Forelimb muscle (tissue), 1 donor: ENCODE measurements around the gene NEDD4L. TPM values are rescaled to one million over a fixed set of nuclear protein-coding genes. Genes with fewer than 3 reads are reported as not detected.

Source experiments
- DNase-seq: peaks from one replicate; pipeline ENCODE4 v3.0.0-alpha.2; 2013; ENCODE audit warnings: low read depth
- polyA plus RNA-seq: library from polyadenylated mRNA; unstranded; fragments of 120-200 nt; gene quantifications from one replicate; pipeline ENCODE4 v1.2.1, GENCODE V29; 2013; ENCODE audit not compliant: insufficient read length

The NEDD4L gene
- polyA plus RNA-seq, 1 donor = 33.6 TPM

DNA sequence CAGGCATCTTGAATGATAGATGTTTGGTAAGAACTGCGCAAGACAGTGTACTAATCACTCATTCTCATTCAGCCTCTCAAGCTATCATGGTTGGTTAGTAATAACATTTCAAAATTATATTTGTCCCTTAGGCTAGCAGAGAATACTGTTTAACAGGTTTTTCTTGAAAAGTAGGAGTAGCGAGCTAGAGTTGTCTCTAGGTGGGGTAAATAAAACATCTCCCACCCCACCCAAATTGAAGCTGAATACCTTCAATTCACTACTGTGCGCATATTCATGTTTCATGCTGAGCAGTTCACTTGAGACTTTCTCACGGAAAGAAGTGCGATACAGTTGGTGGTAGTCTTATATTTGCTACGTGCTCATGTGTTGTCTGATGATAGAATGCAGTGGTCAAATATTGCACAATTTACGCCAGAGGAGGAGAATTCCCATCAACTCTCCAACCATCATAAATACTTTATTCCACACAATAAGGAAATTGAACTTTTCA lies 49.3 kb downstream of the NEDD4L start:
- DNase-seq = no peak

GRCh38 chr18:58095222-58095621 lies 51.2 kb downstream of the NEDD4L start:
- no peak for DNase-seq

DNA sequence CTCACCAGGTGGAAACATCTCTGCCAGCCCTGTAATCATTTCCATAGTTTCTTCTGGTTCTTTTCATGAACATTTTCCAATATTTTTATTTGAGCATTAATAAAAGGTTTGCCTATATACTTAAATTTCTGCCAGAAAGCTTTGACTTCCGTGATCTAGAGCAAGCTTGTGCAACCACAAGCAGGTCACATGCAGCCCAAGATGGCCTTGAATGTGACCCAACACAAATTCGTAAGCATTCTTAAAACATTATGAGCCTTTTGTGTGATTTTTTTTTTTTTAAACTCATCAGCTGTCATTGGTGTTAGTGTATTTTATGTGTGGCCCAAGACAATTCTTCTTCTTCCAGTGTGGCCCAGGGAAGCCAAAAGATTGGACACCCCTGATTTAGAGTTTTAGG lies 51.6 kb downstream of the NEDD4L start:
- DNase-seq = no peak

GRCh38 chr18:58096658-58097057 lies 52.6 kb downstream of the NEDD4L start:
- no peak for DNase-seq

DNA sequence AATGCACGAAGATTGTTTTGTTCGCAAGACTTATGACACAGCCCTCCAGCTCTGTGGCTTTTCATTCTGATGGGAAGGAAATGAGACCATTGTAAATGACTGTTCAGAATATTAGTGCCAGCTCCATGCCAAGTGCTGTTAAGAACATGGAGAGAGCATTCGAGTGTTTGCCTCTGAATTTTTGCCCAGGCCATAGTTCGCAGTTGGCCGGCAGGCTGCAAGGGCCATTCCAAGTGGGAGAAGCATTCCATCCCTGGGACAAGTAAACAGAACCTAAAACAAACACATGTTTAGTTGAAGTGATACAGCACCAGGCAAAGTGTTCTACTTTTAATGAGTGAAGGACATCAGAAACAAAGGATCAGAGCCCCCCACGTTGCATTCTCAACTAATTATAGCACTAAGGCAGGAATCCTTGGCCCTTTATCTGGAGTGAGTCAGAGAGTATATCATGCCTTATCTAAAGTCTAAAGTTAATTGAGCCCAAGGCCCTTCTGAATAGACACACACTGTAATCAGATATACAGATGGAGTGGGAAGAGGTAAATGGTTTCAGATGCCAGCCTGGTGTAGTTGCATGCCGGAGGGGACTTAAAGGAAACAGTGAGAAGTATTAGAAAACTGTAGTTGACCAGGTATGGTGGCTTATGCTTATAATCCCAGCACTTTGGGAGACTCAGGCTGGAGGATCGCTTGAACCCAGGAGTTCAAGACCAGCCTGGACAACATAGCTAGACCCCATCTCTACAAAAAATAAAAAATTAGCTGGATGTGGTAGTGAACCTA lies 53.3 kb downstream of the NEDD4L start:
- DNase-seq = no peak

- DNase-seq = no peak
Measured at GRCh38 chr18:58097907-58098166, 53.8 kb downstream of the NEDD4L start.

GRCh38 chr18:58098706-58099105 lies 54.7 kb downstream of the NEDD4L start:
- DNase-seq = no peak

GRCh38 chr18:58100154-58100553 lies 56.1 kb downstream of the NEDD4L start:
- no peak for DNase-seq

DNA sequence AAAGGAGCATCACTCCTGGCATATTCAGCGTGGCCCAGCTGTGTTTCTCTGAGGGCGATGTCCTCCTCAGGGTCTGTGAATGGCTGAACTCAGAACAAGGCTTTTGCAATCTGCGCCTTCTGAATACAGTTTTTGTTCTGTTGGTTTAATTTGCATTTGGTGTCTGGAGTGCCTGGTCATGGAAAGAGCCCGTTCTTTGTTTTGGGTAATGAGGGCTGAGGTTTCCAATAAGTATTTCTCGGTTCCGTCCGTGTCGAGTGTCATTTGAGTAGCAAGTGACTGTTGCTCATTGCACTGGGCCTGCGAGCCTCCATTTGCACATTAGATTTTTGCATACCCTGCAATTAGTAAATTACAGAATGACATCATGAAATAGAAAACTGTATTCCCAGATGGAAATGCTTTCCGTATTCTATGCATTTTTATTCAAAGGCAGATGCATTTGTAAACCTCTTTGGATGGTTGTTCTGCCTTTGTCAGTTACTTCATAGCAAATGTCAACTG lies 57.3 kb downstream of the NEDD4L start:
- no peak for DNase-seq

- no peak for DNase-seq
Measured at GRCh38 chr18:58102018-58102417, 58.0 kb downstream of the NEDD4L start.

DNA sequence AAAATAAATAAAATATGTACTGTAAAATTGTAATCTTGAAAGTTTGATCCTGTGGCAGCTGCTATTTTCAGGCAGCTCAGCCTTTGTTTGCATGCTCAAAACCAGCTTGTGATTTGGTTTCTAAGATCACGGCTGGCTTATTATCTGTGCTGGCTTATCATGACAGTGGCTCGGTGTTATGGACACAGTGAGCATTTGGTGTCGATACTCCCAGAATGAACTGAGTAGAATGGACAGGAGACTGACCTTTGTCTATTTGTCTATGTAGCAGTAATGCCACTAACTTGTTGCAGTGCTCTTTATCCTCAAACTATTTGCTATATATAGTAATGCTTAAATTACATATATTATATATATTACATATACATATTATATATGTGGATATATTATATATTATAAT lies 58.8 kb downstream of the NEDD4L start:
- DNase-seq = no peak

DNA sequence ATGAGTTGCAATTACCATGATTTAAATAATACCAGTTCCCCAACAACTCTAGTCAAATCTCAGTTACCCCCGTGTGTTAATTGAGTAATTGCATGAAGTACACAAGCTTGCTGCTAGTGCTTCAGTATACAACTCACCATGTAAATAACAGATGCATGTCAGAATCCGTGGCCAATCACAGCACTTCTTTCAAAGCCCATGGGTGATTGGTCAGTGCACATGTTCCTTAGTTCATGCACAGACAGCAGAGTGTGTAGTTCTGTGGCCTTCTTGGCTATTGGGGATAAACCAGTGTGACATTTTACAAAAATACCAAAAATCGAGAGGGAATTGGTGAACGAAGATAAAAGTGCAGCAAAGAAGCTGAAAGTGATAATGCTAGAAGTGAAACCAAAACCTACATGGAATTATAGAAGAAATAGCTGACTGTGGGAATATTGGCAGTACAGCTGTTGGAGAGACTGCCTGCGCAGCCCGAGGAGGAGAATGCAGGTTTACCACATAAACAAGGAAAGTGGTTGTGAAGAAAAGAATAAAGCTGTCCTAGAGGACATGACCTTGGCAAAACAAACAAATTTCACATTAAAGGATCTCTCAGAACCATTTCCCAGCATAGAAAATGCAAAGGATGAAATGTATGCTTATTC lies 59.4 kb downstream of the NEDD4L start:
- no peak for DNase-seq

- no peak for DNase-seq
Measured at GRCh38 chr18:58104096-58104495, 60.1 kb downstream of the NEDD4L start.

- DNase-seq = no peak
Measured at GRCh38 chr18:58105206-58105887, 61.3 kb downstream of the NEDD4L start.

DNA sequence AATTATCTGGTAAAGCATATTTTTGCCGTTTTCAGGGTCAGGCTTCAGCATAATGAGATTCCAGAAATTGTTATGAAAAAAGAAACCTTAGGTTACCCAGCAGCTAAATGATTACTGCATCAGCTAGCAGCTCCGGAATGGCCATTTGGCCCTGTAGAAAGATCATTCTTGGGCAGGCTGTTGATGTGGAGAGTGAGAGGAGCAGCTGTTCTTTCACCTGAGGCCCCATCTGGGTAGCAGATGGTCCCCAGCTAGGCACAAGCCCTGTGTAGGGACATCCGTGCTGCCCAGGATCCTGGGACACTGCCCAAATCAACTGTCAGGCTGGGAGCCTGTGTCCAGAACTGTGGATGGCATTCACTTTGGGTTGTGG lies 61.8 kb downstream of the NEDD4L start:
- no peak for DNase-seq

GRCh38 chr18:58106289-58107070 lies 62.5 kb downstream of the NEDD4L start:
- no peak for DNase-seq

- DNase-seq = no peak
Measured at GRCh38 chr18:58109256-58109655, 65.2 kb downstream of the NEDD4L start.

- DNase-seq = no peak
Measured at GRCh38 chr18:58110398-58110797, 66.4 kb downstream of the NEDD4L start.

GRCh38 chr18:58112174-58112573 lies 68.1 kb downstream of the NEDD4L start:
- no peak for DNase-seq

- no peak for DNase-seq
Measured at GRCh38 chr18:58113337-58113736, 69.3 kb downstream of the NEDD4L start.

DNA sequence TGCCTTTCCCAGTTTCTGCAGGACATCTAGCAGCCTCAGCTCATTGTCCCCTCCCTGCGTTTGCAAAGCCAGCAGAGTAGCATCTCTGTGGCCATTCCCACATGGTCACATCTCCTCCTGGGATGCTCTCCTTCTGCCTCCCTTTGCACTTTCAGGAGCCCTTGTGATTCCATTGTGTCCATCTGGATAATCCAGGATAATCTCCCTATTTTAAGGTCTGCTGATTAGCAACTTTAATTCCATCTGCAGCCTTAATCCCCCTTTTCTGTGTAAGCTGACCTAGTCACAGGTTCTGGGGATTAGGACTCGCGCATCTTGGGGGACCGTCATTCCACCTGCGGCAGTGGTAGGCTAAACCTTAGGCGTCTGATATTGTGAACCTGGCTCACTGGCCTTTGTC lies 70.7 kb downstream of the NEDD4L start:
- no peak for DNase-seq

- no peak for DNase-seq
Measured at GRCh38 chr18:58116818-58117217, 72.8 kb downstream of the NEDD4L start.
